Myocyte (in vitro differentiated cells): ENCODE measurements around the gene XRCC5. TPM values are rescaled to one million over a fixed set of nuclear protein-coding genes. Genes with fewer than 3 reads are reported as not detected.

Experiments
- DNase-seq: peaks from one replicate; pipeline ENCODE4 v3.0.0-alpha.2; 2012; ENCODE audit warnings: low read depth
- total RNA-seq: library from RNA; depleted of rRNA; stranded (reverse); fragments of >200 nt; gene quantifications from 2 replicates; pipeline ENCODE4 v1.2.3, GENCODE V29; 2014

The XRCC5 gene
- total RNA-seq, 1 donor from 2014 or later, result 278 TPM

- DNase-seq, result no peak
These were observed 42.3 kb downstream of the XRCC5 start for GRCh38 chr2:216151313-216152025.

- no peak for DNase-seq
These were observed 46.8 kb downstream of the XRCC5 start for GRCh38 chr2:216155954-216156353.

- DNase-seq, result no peak
These were observed 47.7 kb downstream of the XRCC5 start for GRCh38 chr2:216156822-216157221.

- no peak for DNase-seq
These were observed 50.0 kb downstream of the XRCC5 start for GRCh38 chr2:216159144-216159543.

GRCh38 chr2:216159646-216160045, 50.5 kb downstream of the XRCC5 start:
- DNase-seq, result no peak

- no peak for DNase-seq
These were observed 51.6 kb downstream of the XRCC5 start for GRCh38 chr2:216160786-216161185.

GRCh38 chr2:216161967-216162366, 52.8 kb downstream of the XRCC5 start:
- no peak for DNase-seq

GRCh38 chr2:216163518-216163917, 54.4 kb downstream of the XRCC5 start:
- DNase-seq, result peak; percentile 69

- DNase-seq, result no peak
These were observed 54.9 kb downstream of the XRCC5 start for GRCh38 chr2:216164087-216164486.

GRCh38 chr2:216164576-216164975, 55.4 kb downstream of the XRCC5 start:
- DNase-seq, result no peak

GRCh38 chr2:216165711-216166110, 56.6 kb downstream of the XRCC5 start:
- no peak for DNase-seq

GRCh38 chr2:216169087-216169486, 59.9 kb downstream of the XRCC5 start:
- no peak for DNase-seq

GRCh38 chr2:216170076-216170763, 61.1 kb downstream of the XRCC5 start:
- no peak for DNase-seq

- no peak for DNase-seq
These were observed 61.9 kb downstream of the XRCC5 start for GRCh38 chr2:216171011-216171410.

- no peak for DNase-seq
These were observed 63.3 kb downstream of the XRCC5 start for GRCh38 chr2:216172493-216172892.

GRCh38 chr2:216179015-216179414, 69.9 kb downstream of the XRCC5 start:
- no peak for DNase-seq

- no peak for DNase-seq
These were observed 72.2 kb downstream of the XRCC5 start for GRCh38 chr2:216181351-216181750.

- no peak for DNase-seq
These were observed 72.9 kb downstream of the XRCC5 start for GRCh38 chr2:216181953-216182461.

- no peak for DNase-seq
These were observed 74.3 kb downstream of the XRCC5 start for GRCh38 chr2:216183462-216183861.

GRCh38 chr2:216188559-216188850, 79.4 kb downstream of the XRCC5 start:
- no peak for DNase-seq

- no peak for DNase-seq
These were observed 79.8 kb downstream of the XRCC5 start for GRCh38 chr2:216188956-216189355.

- DNase-seq, result no peak
These were observed 80.3 kb downstream of the XRCC5 start for GRCh38 chr2:216189410-216189809.

- DNase-seq, result no peak
These were observed 83.0 kb downstream of the XRCC5 start for GRCh38 chr2:216192181-216192580.
